Endothelial cell of umbilical vein (primary cell): ENCODE measurements around the gene BRD2. TPM values are rescaled to one million over a fixed set of nuclear protein-coding genes. Genes with fewer than 3 reads are reported as not detected.

ENCODE experiments used
- BruUV-seq: library from RNA; stranded (reverse); fragments of 400-500 nt; replicated peaks from 2 replicates; lab custom pipeline; 2021; lab: Mats Ljungman, UMichigan
- CTCF ChIA-PET: fragments of 300-600, 350-600 bp; sonication (Branson Sonifier 250); formaldehyde crosslinking; loops from one replicate; lab custom pipeline; 2021; ENCODE audit warnings: antibody characterized with exemption, inconsistent platforms; lab: Charles Lee
- POLR2A ChIA-PET: fragments of 300-600, 350-600 bp; sonication (Branson Sonifier 250); formaldehyde crosslinking; loops from one replicate; lab custom pipeline; 2021; ENCODE audit warnings: antibody characterized with exemption, inconsistent platforms; lab: Charles Lee
- DNase-seq: peaks from one replicate; pipeline ENCODE4 v3.0.0-alpha.2; 2011; ENCODE audit warnings: low read depth, low spot score
- FAIRE-seq: peaks from 2 replicates; lab custom pipeline; 2011; peaks lifted over from hg19 to GRCh38; lab: Jason Lieb, UNC
- H2AFZ ChIP-seq: 2 replicates; pipeline ENCODE4 v1.6.0; 2012; ENCODE audit warnings: low read depth, low read length, control low read depth, inconsistent platforms
- H3K27ac ChIP-seq: 2 replicates; pipeline ENCODE4 v1.5.1; 2011; ENCODE audit warnings: low read depth, mild to moderate bottlenecking, control low read depth, low read length, moderate library complexity; ENCODE audit not compliant: insufficient read depth
- H3K27me3 ChIP-seq, 2 experiments: 2 replicates each; pipeline versions ENCODE4 v1.6.0 to v1.6.1; 2011; ENCODE audit warnings: low read length in 2 of 2, mixed read lengths in 1 of 2; ENCODE audit not compliant: control insufficient read depth in 2 of 2, insufficient read depth in 2 of 2
- H3K36me3 ChIP-seq, 2 experiments: 2 replicates in 1 of 2; 3 replicates in 1 of 2; pipeline ENCODE4 v1.5.1; 2011; ENCODE audit warnings: low read length in 2 of 2, mild to moderate bottlenecking in 1 of 2, moderate library complexity in 1 of 2; ENCODE audit not compliant: control insufficient read depth in 2 of 2, insufficient read depth in 2 of 2; ENCODE audit errors: extremely low read depth in 1 of 2
- H3K4me1 ChIP-seq: 3 replicates; pipeline ENCODE4 v1.5.1; 2011; ENCODE audit warnings: mild to moderate bottlenecking, low read length; ENCODE audit not compliant: control insufficient read depth, insufficient read depth; ENCODE audit errors: extremely low read depth
- H3K4me2 ChIP-seq: 2 replicates; pipeline ENCODE4 v1.6.1; 2011; ENCODE audit warnings: low read length, control low read depth, mixed read lengths; ENCODE audit not compliant: insufficient read depth
- H3K4me3 ChIP-seq, 3 experiments: fragments of 200-600 bp in 1 of 3; sonication (generic), shearing (Covaris generic) in 1 of 3; replicated peaks in 1 of 3; 2 replicates each; pipeline ENCODE4 v1.5.1; 2011 to 2016; ENCODE audit warnings: control low read depth in 3 of 3, low read length in 3 of 3, mild to moderate bottlenecking in 2 of 3, inconsistent platforms in 1 of 3, low read depth in 1 of 3, moderate library complexity in 1 of 3; ENCODE audit not compliant: insufficient read depth in 1 of 3
- H3K79me2 ChIP-seq: 2 replicates; pipeline ENCODE4 v1.6.0; 2012; ENCODE audit warnings: low read length, inconsistent platforms; ENCODE audit not compliant: control insufficient read depth, insufficient read depth
- H3K9ac ChIP-seq: replicated peaks from 2 replicates; pipeline ENCODE3; 2011; ENCODE audit warnings: low read length, control low read depth; ENCODE audit not compliant: insufficient read depth; ENCODE audit errors: extremely low read depth
- H3K9me1 ChIP-seq: replicated peaks from 3 replicates; pipeline ENCODE4 v1.6.0; 2011; ENCODE audit warnings: mild to moderate bottlenecking, low read length; ENCODE audit not compliant: control insufficient read depth, insufficient read depth; ENCODE audit errors: extremely low read depth
- H3K9me3 ChIP-seq: replicated peaks from 2 replicates; pipeline ENCODE4 v1.5.1; 2012; ENCODE audit warnings: low read length, inconsistent platforms; ENCODE audit not compliant: control insufficient read depth, insufficient read depth
- H4K20me1 ChIP-seq: replicated peaks from 2 replicates; pipeline ENCODE3; 2011; ENCODE audit warnings: mild to moderate bottlenecking, low read length; ENCODE audit not compliant: control insufficient read depth, insufficient read depth; ENCODE audit errors: extremely low read depth
- EZH2 ChIP-seq: IDR thresholded peaks from 2 replicates; pipeline ENCODE4 v1.6.1; 2012; ENCODE audit warnings: borderline replicate concordance, low read depth, mild to moderate bottlenecking, moderate library complexity, low read length, inconsistent platforms; ENCODE audit not compliant: severe bottlenecking
- FOS ChIP-seq: IDR thresholded peaks from 2 replicates; pipeline ENCODE4 v1.6.1; 2011; ENCODE audit warnings: mild to moderate bottlenecking, low read length, moderate library complexity, borderline replicate concordance; ENCODE audit not compliant: insufficient read depth
- GATA2 ChIP-seq: IDR thresholded peaks from 2 replicates; pipeline ENCODE4 v1.7.0; 2011; ENCODE audit warnings: low read depth, mild to moderate bottlenecking, moderate library complexity, mixed read lengths, low read length; ENCODE audit not compliant: insufficient read length, insufficient read depth
- JUN ChIP-seq: IDR thresholded peaks from 2 replicates; pipeline ENCODE4 v1.6.1; 2011; ENCODE audit warnings: borderline replicate concordance, low read depth; ENCODE audit not compliant: insufficient read length, insufficient read depth
- MYC ChIP-seq: IDR thresholded peaks from one replicate; pipeline ENCODE4 v1.6.1; 2011; ENCODE audit warnings: mild to moderate bottlenecking, low read depth, low read length
- POLR2A ChIP-seq: IDR thresholded peaks from 2 replicates; pipeline ENCODE4 v1.6.1; 2012; ENCODE audit warnings: low read depth, mild to moderate bottlenecking, control low read depth, low read length
- POLR2AphosphoS5 ChIP-seq: IDR thresholded peaks from 2 replicates; pipeline ENCODE4 v1.6.1; 2012; ENCODE audit warnings: low read depth, mild to moderate bottlenecking, control low read depth, low read length, moderate library complexity; ENCODE audit not compliant: insufficient read depth
- dilution Hi-C: fragments of 300-500 bp; cut with MboI; formaldehyde crosslinking; loops from one replicate; pipeline ENCODE4 v1.15.0; 2019; ENCODE audit warnings: low sequenced_read_pairs; ENCODE audit not compliant: extremely low pct_ligation_motif_present
- intact Hi-C: fragments of 100-400 bp; cut with micrococcal nuclease; formaldehyde crosslinking; loops from one replicate; pipeline ENCODE4 v1.10.0; 2022
- polyA plus RNA-seq, 4 experiments: library from polyadenylated mRNA; depleted of rRNA in 3 of 4; stranded (reverse) in 3 of 4; unstranded in 1 of 4; fragments of >200 nt; gene quantifications; 2 replicates each; pipeline versions ENCODE4 v1.2.1 to v1.2.3, GENCODE V29; 2011 to 2012; ENCODE audit warnings: missing spikeins in 1 of 4
- total RNA-seq: library from RNA; stranded (reverse); gene quantifications from 2 replicates; pipeline ENCODE4 v1.2.3, GENCODE V29; 2021
- TF ChIP-seq, protein P1 (sequence below), 2 donors: IDR thresholded peaks; 1 replicate in 1 of 2; 2 replicates in 1 of 2; pipeline ENCODE4 v1.5.1; 2011; ENCODE audit warnings: low read length in 2 of 2, mild to moderate bottlenecking in 2 of 2, moderate library complexity in 2 of 2, control low read depth in 1 of 2, inconsistent platforms in 1 of 2, low read depth in 1 of 2; ENCODE audit not compliant: insufficient read depth in 1 of 2; ENCODE audit errors: extremely low read depth in 1 of 2
- TF ChIP-seq, protein P2 (sequence below): IDR thresholded peaks from 2 replicates; pipeline ENCODE4 v1.6.1; 2011; ENCODE audit not compliant: insufficient read depth, insufficient read length

The BRD2 gene
- total and polyA plus RNA-seq, 2 donors (not counting 3 experiments of a cell fraction or from before 2014, with no cell fraction given): 131 to 197 TPM

GRCh38 chr6:32989368-32989767, 21.0 kb downstream of the BRD2 start:
- Histone ChIP-seq H3K27ac (no peak overlapping the region), H2AFZ (no peak overlapping the region), H3K36me3 (no peaks in the 10 kb centered on the region), H3K4me1 (peaks cover 11% of the 10 kb centered on the region), H4K20me1 (no peaks in the 10 kb centered on the region), H3K9ac (no peak overlapping the region), H3K27me3 (peaks cover 0 to 17% of the 10 kb centered on the region in 2 experiments), H3K9me3 (no peaks in the 10 kb centered on the region), H3K4me2 (no peak overlapping the region), H3K9me1 (no peaks in the 10 kb centered on the region), H3K79me2 (no peaks in the 10 kb centered on the region), H3K4me3 (no peak overlapping the region)
- CTCF ChIA-PET: interaction anchor here (0.9 to 12.6 kb wide), 8 partner anchors 34 to 259 kb away, joined by 3 to 580 read pairs (median 4); no protein-coding TSS in a partner anchor
- TF ChIP-seq POLR2AphosphoS5 (no peak), EZH2 (no peak), MYC (no peak), JUN (no peak), GATA2 (no peak), FOS (no peak), POLR2A (no peak)
- TF ChIP-seq, protein P1, sequence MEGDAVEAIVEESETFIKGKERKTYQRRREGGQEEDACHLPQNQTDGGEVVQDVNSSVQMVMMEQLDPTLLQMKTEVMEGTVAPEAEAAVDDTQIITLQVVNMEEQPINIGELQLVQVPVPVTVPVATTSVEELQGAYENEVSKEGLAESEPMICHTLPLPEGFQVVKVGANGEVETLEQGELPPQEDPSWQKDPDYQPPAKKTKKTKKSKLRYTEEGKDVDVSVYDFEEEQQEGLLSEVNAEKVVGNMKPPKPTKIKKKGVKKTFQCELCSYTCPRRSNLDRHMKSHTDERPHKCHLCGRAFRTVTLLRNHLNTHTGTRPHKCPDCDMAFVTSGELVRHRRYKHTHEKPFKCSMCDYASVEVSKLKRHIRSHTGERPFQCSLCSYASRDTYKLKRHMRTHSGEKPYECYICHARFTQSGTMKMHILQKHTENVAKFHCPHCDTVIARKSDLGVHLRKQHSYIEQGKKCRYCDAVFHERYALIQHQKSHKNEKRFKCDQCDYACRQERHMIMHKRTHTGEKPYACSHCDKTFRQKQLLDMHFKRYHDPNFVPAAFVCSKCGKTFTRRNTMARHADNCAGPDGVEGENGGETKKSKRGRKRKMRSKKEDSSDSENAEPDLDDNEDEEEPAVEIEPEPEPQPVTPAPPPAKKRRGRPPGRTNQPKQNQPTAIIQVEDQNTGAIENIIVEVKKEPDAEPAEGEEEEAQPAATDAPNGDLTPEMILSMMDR (IDR thresholded peaks at IDR 0.05; ENCODE audit: extremely low read depth in 1 of 2, insufficient read depth in 1 of 2, low read depth in 1 of 2, low read length in 2 of 2): no peak
- TF ChIP-seq, protein P2, sequence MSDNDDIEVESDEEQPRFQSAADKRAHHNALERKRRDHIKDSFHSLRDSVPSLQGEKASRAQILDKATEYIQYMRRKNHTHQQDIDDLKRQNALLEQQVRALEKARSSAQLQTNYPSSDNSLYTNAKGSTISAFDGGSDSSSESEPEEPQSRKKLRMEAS: no peak
- DNase-seq (no peak), FAIRE-seq (no peak)
- POLR2A ChIA-PET: interaction anchor here (1.3 kb wide), 1 partner anchor 17 kb away, joined by 4 read pairs; no protein-coding TSS in a partner anchor
- dilution Hi-C loops: no loop called here
- intact Hi-C loops: no loop called here
- BruUV-seq: no TSS peak
